Hindlimb muscle (tissue), 1 donor: Measurements from ENCODE around the gene TBX3. TPM values are rescaled to one million over a fixed set of nuclear protein-coding genes. Genes with fewer than 3 reads are reported as not detected.
"Not testable (repeated sequence)": the region's sequence is repeated elsewhere in the genome, so short reads cannot be mapped to it uniquely, and the experiment has no call there.

Experiments
- DNase-seq: peaks from one replicate; pipeline ENCODE4 v3.0.0-alpha.2; 2013
- polyA plus RNA-seq: library from polyadenylated mRNA; unstranded; fragments of 120-200 nt; gene quantifications from one replicate; pipeline ENCODE4 v1.2.1, GENCODE V29; 2013; ENCODE audit not compliant: insufficient read length

Gene TBX3
- 34.4 TPM for polyA plus RNA-seq

DNA sequence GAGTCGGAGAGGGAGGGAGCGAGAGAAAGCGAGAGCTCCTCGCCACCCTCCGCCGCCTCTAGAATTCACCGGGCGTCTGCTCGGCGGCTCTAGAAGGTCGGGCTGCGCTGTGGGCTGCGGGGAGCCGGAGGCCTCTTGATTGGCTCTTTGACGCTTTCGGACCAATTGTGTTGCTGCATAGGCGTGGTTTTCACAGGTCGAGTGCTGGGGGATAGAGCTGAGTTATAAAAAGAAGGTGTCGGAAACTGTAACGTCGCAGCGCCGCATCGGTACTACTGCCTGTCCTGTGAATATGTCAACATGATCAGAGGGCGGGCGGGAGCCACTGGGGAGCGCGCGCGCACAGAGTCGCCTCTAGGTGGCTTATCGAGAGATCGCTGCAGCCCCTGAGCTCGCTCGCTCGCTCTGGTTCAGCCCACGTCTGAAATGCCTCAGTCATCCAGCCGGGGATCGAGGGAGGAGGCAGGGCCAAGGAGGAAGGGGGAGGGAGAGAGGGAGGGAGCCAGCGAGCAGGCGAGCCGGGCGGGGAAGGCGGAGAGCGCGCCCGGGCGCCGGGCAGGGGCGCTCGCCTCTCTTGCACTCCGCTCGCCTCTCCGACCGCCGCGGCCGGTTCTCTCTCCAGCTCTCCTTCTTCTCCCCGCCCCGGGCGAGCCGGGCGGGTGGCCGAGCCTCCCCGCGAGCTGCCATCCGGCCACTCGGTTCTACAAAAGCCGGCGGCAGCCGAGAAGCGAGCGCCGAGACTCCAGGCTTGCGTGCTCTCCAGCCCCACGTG, at the start of gene TBX3:
Gene TBX3, minus strand, starts transcription at position 78 of the 772 bp plus-strand sequence. CDS start 975 bp downstream, outside the sequence.
- DNase-seq: peak; percentile 95

DNA sequence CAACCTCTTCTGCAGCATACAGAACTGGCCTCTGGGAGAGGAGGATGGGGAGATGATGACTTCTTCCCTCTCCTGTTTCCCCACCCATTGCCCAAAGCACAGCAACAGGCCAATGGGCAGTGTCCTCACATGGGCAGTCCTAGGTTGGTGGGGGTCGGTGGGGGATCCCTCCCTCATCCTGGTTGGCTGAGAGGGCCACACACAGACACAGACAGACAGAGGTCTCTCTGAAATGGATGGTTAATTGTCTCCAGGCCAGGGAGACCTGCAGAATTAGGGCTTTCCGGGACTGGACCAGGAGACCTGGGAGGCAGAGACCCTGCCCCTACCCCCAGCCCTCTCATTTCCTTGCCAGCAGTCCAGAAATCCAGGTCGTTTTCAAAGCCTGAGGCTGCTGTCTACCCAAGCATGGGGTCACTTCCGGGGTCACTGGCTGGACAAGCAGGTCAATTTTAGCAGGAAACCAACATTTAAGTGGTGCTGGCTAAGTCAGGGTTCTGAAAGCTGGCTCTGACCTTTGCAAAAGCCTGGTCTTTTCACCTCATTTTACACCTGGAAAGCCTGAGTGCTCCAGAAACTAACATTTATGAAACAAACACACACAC, 48.6 kb upstream of the TBX3 start:
- no peak for DNase-seq

DNA sequence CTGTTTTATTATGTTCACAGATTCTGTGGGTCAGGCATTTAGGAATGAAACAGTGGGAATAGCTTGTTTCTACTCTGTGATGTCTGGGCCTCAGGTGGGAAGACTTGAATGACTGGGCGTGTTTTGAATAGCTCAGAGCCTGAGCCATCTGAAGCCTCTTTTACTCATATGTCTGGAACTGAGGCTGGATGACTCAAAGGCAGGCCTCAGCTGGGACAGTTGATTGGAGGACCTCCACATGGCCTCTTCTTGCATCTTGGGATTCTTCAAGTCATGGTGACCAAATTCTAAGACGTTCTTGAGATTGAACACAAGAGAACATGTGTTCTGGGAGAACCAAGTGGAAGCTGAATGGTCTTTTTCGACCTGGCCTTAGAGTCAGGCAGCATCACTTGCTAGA, 45.8 kb upstream of the TBX3 start:
- no peak for DNase-seq

DNA sequence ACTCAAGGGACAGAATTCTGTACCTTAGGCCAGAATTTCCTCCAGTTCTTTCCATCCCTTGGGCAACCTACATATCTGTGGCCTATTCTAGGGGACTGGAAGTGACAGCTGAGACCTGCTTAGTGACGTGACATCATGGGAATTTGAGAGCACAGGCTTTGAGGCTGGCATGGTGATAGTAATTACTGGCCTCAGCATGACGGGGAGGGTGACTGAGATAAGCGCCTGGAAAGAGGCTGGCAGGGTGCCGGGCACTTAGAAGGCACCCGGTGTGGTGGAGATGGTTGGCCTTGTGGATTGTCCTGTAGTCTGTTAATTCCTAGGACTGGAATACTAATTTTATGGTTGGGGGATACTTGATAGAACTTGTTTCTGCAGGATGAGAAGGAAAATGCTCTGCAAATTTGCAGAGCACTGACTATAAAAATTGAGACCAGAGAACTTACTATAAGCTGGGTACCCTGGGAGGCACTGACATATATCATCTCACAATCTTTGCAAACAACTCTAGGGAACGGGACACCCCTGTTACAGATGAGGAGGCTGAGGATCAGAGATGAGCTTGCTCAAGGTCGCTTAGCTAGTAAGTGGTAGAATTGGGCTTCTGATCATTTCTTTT, 42.2 kb upstream of the TBX3 start:
- DNase-seq: no peak

DNA sequence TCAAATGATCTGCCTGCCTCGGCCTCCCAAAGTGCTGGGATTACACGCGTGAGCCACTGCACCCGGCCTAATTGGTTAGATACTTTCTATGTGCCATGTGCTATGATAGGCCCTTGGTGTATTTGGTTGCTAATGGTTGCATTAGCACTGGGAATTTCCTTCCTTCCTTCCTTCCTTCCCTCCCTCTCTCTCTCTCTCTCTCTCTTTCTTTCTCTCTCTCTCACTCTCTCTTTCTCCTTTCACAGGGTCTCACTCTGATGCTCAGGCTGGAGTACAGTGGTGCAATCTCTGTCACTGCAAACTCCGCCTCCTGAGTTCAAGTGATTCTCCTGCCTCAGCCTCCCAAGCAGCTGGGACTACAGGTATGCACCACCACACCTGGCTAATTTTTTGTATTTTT, 38.2 kb upstream of the TBX3 start:
- not testable (repeated sequence) for DNase-seq

DNA sequence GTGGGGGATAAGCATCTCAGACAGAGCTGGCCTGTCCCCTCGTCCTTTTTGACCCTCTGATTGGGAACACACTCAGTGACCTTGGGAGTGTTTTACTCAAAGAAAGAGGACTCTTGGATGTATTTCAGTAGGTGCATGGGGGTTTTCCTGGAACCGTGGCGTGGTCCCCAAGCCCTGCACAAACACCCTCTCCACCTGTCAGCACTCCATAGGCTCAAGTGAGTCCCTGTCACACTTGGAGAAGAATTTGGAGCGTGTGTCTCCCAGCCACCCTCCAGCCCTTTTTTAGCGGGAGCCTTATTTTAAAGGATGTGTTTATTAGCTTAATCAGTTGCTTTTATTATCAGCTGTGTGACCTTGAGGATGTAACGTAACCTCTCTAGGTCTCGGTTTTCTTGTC, 37.3 kb upstream of the TBX3 start:
- DNase-seq: no peak

DNA sequence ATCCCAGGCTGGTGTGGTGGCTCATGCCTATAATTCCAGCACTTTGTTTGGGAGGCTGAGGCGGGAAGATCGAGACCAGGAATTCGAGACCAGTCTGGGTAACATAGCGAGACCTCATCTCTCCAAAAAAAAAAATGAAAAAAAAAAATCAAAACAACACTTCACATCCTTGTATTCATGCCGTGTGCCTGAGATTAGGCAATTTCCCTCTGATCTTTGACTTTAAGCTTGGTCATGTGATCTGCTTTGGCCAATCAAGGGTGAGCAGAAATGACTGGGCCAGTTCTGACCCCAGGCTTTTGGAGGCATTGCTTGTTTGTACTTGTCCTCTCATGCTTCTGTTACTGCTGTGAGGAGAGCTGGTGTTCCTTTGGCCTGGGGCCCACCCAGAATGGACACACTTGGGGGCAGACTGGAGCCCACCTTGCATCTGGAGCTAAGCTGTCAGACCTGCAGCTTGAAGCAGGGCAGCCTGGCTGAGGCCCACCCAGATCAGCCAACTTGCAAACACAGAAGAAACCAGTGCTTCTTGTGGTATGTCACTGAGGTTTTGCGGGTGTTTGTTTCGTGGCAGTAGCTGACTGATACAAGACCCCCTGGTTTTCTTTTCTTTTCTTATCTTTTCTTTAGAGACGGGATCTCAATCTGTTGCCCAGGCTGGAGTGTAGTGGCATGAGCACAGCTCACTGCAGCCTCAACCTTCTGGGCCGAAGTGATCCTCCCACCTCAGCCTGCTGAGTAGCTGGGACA, 29.7 kb upstream of the TBX3 start:
- no peak for DNase-seq

DNA sequence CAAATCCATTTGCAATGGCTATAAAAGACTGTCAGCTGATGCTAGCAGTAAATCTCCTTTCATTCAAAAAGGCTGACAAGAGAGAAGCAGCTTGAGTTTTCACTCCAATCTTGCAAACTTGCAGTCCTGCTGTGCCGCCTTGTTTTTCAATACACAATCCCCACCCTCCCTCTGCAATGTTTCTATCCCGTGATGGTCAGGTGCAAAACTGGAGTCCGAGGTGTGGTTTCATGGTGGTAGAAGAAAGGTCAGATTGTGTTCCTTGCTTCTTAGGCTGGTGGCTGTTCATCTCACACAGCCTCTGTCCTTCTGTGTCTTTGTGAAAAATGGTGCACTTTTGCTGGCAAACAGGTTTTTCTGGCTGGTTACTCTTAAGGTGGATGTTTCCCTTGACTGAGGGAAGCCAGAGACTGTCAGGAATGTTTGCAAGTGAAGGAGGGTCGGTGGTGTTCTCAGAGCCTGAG, 27.7 kb upstream of the TBX3 start:
- DNase-seq: no peak

DNA sequence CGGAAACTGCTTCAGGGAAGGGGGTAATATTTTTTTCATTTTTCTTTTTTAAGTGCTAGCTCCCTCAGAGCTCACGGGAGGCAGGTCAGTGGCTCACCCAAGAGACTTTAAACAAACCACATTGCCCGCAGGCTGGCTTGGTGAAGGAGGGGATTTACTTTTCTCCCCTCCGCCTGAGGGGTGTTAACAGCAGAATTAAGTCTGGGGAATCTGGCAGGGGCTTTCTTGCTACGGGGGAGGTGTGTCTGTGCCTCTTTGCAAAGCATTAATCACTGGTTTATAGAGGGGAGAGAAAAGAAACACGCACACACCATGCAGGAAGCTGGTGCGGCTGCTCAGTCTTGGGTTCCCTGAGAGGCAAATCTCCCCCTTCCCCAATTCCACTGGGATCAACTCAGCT, 26.2 kb upstream of the TBX3 start:
- no peak for DNase-seq

DNA sequence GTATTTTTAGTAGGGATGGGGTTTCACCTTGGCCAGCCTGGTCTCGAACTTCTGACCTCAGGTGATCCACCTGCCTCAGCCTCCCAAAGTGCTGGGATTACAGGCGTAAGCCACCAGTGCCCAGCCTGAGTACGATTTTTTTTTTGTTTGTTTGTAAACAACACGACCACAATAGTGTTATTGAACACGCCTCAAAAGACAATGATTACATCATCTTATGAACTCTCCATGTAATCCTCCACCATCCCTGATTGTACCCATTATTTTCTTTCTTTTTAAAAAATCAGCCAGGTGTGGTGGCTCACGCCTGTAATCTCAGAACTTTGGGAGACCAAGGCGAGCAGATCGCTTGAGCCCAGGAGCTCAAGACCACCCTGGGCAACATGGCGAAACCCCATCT, 25.1 kb upstream of the TBX3 start:
- DNase-seq: no peak

DNA sequence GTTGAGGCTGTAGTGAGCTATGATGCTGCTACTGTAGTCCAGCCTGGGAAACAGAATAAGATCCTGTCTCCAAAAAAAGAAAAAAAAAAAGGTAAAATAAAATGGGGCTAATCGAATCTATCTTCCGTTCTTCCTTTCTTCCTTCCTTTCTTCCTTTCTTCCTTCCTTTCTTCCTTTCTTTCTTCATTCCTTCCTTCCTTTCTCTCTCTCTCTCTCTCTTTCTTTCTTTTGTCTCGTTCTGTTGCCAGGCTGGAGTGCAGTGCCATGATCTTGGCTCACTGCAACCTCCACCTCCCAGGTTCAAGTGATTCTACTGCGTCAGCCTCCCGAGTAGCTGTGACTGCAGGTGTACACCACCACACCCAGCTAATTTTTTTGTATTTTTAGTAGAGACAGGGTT, 24.6 kb upstream of the TBX3 start:
- DNase-seq: not testable (repeated sequence)

DNA sequence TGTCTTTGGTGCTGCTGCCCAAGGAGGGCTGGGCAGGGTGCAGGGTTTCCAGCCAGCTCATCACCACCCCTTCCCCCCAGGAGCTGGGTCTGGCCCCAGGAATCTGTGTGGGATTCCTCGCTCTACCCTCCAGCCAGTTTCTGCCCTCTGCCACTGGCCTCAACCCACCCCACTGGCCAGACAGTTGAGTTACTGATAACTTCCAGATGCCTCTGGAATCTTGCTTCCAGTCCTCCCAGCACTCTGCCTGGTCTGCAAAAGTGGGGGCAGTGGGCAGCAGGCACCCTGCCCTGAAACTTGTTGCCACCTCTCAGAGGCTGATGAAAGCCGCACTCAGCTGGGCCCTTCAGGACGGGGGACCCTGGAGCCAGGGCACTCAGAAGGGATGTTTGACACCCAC, 20.1 kb upstream of the TBX3 start:
- DNase-seq: no peak

DNA sequence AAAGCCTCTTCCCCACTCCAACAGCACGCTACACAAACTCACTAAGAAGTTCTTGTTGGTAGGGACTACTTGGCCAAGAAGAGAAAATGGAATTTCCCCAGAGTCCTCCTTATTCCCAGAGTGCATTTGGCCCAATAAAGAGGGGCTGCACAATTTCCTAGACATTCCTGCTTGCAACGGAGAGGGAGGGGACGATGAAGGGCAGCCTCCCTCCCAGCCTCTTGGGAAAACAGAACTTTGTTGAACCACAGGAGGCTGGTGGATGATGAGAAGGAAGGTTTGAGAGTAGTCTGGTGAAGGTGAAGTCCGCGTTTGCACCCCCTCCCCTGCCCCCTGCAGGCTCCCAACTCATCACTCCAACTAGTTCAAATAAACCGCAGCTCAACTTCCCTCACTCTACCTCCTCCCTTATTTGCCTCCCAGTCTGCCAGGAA, 19.1 kb upstream of the TBX3 start:
- DNase-seq: no peak

DNA sequence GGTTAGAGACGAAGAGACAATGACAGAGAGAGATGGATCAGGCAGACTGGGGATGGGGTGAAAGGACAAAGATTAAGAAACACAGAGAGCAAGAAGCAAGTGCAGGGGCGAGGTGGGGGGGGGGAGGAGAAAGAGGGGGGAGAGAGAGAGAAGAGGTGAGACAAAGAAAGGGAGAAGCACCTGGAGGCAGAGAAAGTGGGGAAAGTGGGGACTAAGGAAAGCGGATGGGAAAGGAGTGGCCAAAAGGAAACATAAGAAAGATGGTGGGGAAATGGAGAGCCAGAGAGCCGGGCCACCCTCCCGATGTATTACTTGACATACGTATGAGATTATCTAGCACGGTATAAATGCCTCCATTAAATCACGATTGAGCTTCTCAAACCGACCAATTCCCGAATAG, 18.5 kb upstream of the TBX3 start:
- no peak for DNase-seq

DNA sequence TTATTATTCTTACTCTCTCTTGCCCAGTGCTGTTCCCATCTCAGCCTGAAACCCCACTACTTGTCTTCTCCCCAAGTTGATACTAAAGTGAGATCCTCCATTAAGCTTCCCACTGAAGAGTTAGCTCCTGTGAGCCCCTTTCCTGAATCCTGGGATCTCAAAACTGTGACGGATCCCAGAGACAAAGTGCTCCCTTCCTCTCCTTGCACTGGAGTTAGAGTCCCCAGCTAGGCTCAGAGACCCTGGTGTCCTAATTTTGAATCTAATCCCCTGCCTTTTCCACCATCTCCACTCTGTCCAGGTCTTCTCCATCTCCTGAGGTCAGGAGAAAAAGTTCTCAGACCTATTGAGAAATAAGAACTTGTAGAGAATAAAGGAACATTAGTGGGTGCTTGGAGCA, 17.6 kb upstream of the TBX3 start:
- no peak for DNase-seq

DNA sequence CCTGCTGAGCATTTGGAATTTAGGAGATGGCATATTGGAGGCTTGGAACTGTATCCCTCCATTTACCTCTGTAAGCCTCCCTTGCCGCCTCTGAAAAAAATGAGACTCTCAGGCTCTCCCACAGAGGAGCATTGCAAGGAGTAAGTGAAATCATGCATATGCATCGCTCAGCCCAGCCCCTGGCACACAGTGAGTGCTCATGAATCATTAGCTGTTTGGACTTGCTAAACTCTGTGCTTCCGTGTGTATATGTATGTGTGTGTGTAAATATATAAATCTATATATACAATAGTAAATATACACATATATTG, 17.1 kb upstream of the TBX3 start:
- DNase-seq: no peak

DNA sequence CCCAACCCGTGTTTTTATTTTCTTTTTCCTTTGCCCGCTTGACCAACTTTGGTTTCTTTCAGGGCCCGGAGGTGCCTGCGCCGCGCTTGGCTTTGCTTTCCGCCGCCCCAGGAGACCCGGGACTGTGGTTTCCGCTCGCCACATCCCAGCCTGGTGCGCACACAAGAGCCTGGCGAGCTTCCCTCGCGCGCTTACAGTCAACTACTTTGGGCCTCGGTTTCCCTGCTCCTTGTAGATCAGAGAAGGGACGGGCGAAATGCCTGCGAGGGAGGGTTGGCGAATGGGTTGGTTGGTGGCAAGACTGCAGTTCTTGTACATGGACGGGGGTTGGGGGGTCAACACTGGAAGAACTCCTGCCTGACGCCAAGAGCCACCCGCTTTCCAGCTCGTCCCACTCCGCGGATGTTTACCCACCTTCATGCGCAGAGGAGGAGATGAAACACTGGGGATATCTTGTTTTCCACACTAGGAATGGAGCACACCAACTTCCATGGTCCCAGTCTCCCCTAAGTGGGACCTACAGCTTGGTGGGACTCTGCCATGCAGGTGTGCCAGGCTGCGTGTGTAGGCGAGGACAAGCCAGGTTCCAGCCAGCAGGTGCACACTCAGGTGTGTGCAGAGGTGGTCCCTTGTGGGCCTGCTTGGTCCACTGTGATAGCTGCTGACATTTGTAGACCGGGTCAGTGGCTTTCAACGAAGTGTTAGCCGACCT, 16.6 kb upstream of the TBX3 start:
- no peak for DNase-seq

DNA sequence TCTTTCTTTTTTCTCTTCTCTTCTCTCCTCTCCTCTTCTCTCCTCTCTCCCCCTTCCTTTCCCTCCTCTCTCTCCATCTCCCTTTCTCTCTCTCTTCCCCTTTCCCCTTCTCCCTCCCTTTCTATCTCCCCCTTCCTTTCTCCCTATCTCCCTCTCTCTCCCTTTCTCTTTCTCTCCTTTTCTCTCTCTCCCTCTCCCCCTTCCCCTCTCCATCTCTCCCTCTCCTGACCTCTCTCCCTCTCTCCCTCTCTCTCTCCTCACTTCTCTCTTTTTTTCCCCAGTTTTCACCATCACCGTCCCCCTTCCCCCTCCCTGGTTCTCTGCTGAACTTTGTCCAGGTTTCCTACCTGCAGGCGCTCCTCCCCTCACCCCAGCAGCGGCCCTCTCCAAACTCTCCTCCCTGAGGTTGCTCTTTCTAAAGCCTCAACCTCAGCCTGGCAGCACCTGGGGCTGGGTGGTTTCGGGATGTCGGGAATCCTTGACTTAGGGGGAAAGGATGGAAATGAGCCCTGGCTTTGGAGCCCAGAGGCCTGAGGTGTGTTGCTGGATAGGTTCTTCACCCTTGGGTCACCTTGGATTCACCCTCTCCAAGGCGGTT, 14.7 kb upstream of the TBX3 start:
- no peak for DNase-seq

DNA sequence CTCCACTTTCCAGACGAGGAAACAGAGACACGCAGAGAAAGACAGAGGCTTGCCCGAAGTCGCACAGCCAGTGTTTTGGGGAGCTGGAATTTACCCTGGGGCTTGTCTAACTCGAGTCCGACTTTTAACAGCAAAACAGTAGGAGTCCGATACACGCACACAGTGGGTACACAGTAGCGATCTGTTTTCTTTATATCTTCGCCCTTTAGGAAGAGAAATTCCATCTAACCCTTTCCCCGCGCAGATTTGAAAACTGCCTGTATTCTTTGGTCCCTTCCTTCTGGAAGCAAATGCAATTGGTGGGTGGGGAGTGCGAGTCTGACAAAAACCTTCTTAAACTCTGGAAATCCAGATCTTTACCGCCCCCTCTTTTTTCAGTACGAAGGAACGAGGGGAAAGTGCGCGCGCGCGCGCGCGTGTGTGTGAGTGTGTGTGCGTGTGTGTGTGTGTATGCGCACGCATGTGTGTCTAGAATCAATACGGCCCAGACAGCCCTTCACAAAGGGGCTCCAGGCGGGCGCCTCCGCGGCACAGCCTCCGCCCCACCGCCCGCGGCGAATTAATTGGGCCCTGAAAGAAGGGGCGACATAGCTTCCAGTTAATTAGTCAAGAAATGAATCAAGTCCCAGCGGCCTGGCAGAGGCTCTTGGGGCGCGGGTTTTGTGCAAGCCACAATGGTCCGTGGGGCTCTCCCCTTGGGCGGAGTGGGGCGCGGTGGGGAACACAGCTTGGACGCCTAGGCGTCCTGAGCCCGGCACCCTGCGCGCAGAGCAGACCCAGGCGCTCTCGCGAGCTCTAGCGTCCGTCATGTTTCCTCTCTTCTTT, 14.0 kb upstream of the TBX3 start:
- DNase-seq: no peak

DNA sequence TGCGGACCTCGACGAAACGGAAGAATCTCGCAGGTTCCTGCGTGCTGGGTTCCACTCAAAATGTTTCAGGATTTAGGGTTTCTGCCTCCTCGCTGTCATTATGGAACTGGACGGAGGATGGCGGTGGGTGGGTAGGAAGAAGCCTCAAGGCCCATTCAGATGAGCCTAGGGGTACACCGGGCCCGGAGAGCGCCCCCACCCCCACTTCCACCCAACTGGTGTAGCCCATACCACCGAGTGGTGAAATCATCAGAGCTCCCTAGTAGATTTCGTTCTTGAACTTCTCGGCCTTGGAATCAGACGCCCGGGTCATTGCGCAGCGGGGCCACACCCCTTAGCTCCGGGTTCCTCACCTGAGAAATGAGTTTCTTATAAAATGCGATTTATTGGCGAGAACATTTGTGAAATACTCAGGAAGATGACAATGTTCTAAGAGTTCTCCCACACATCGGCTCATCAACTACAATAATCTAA, 13.3 kb upstream of the TBX3 start:
- no peak for DNase-seq
